Measurements from ENCODE around the gene VWA5B1.

GRCh38 chr1:20379075-20379474, 88.4 kb downstream of the VWA5B1 start:
- TF ChIP-seq POLR2AphosphoS5 (IDR thresholded peaks at IDR 0.05; ENCODE audit: borderline replicate concordance, low read depth, low read length) (no peak), EZH2 (IDR thresholded peaks at IDR 0.05) (no peak), FOXP2 (optimal IDR thresholded peaks at IDR 0.05; ENCODE audit: control extremely low read depth, extremely low read length, insufficient read depth) (no peak)

Data from SK-N-MC (cell line).